HG03439 (cell line): ENCODE data around the gene CUBN.
A peak's percentile ranks its signal among the peaks of the same experiment; 100 is the strongest.
"Not testable (repeated sequence)": the region's sequence is repeated elsewhere in the genome, so short reads cannot be mapped to it uniquely, and the experiment has no call there.

Source experiments
- ATAC-seq: cut with Tn5 transposase; IDR thresholded peaks from one replicate; pipeline ENCODE4 v1.9.1; 2021; ENCODE audit warnings: mild to moderate bottlenecking, moderate library complexity; ENCODE audit not compliant: unreplicated experiment

CUBN gene

DNA sequence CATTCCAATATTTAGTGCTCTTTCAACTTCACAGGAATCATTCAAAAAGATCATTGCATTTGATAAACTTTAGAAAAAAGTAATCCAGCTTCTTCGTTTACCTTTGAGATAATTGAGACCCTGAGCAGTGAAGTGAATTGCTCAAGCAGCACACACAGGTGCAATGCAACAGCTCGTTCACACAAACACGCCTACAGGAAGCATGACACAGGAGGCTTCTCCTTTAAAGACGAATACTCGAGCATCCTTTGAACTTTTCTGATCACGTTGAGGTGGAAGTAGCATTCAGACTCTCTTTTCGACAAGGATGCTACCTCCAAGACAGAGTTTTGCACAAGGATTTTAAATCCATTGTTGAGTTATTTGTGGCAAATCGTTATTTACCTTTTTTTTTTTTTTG is 294.4 kb downstream of the CUBN start:
- ATAC-seq, result no peak

GRCh38 chr10:16832351-16833080 is 297.1 kb downstream of the CUBN start:
- ATAC-seq, result no peak

GRCh38 chr10:16828701-16829175 is 300.9 kb downstream of the CUBN start:
- no peak for ATAC-seq

DNA sequence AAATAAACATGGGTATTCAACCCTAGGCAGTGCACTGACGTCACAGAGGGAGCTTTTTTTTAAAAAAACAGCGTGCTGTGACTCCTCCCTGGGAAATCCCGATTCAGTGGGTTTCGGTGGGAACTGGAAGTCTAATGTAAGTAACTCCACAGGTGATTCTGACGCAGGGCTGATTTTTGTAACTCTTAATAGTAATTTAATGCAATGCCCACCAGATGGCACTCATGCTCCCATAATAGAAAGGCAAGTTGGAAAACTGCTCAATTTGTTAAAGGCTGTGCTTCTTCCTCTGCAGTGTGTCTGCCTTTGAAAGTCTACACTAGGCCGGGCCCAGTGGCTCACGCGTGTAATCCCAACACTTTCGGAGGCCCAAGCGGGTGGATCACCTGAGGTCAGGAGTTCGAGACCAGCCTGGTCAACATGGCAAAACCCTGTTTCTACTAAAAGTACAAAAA is 301.5 kb downstream of the CUBN start:
- ATAC-seq, result peak; percentile 87

DNA sequence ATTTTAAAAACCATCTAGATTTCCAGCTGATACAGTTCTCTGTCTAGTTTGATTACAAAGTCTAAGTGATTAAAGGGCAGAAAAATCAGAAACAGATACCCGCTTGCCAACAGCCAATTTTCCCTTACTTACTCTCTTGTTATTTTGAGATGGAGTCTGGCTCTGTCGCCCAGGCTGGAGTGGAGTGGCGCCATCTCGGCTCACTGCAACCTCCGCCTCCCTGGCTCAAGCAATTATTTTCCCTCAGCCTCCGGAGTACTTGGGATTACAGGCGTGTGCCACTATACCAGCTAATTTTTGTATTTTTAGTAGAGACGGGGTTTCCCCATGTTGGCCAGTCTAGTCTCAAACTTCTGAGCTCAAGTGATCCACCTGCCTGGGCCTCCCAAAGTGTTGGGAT is 302.1 kb downstream of the CUBN start:
- not testable (repeated sequence) for ATAC-seq

- ATAC-seq, result no peak
Observed at GRCh38 chr10:16822726-16823360, 306.8 kb downstream of the CUBN start.

DNA sequence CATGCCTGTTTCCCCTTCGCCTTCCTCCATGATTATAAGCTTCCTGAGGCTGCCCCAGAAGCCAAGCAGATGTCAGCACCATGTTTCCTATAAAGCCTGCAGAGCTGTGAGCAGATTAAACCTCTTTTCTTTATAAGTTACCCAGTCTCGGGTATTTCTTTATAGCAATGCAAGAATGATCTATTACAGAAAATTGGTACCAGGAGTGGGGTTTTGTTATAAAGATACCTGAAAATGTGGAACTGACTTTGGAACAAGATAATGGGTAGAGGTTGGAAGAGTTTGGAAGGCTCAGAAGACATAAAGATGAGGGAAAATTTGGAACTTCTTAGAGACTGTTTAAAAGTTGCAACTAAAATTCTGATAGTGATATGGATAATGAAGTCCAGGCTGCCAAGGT is 307.6 kb downstream of the CUBN start:
- ATAC-seq, result no peak

- ATAC-seq, result no peak
Observed at GRCh38 chr10:16820421-16820820, 309.2 kb downstream of the CUBN start.

- ATAC-seq, result no peak
Observed at GRCh38 chr10:16820018-16820417, 309.6 kb downstream of the CUBN start.

DNA sequence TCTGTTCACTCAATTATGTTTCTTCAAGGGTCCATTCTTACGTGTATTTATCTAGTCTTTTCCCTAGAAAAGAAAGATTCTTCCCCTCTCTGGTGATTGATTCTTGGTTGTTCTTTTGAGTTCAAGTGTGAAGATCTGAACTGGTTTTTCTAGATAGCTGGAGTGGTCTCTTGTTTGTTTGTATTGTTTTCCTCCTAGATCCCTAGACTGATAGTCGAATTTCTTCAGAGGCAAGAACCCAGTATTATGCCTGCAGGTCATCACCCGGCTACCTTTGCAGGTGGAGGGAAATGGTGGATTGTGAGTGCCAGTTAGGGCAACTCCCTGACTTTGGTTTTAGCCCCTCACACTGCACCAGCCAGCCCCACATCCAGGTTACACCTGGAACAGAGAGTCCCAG is 310.2 kb downstream of the CUBN start:
- ATAC-seq, result no peak

DNA sequence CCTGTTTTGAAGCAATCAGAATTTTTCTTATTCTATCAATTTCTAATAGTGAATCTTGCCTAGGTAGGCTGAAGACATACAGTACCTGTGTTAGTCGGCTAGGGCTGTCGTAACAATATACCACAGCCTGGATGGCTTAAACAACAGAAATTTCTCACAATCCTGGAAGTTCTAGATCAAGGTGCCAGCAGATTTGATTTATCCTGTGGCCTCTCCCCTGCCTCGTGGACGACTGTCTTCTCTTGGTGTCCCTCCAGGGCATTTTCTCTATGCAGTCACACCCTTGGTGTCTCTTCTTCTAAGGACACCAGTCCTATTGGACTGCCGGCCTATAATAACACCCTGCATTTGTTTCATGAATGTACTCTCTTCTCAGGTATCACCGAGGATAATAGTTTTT is 310.6 kb downstream of the CUBN start:
- ATAC-seq, result no peak

GRCh38 chr10:16817125-16818019 is 312.2 kb downstream of the CUBN start, which contains the start of gene RSU1:
Gene RSU1, minus strand, starts transcription at chr10:16817424. Its CDS starts 343 bp downstream, at chr10:16817081.
- ATAC-seq, result peak; percentile 100

- no peak for ATAC-seq
Observed at GRCh38 chr10:16816830-16817124, 312.8 kb downstream of the CUBN start.

DNA sequence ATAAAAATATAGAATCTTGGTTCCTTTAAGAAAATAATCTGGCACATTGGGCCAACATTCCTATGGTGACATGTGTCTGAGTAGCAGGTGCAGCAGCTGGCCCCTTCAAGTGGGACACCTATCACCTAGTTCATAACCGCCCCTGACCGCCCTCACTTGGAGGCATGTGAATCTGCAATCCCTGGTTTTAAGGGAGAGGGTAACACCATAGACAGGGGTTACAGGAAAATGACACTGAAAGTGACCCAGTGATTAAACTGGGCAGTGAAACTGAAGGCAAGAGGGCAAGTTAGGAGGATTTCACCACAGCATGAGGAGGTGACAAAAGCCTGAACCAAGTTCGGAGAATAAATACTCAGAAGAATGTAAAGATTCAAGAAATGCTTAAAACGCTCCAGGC is 313.4 kb downstream of the CUBN start:
- ATAC-seq, result no peak

DNA sequence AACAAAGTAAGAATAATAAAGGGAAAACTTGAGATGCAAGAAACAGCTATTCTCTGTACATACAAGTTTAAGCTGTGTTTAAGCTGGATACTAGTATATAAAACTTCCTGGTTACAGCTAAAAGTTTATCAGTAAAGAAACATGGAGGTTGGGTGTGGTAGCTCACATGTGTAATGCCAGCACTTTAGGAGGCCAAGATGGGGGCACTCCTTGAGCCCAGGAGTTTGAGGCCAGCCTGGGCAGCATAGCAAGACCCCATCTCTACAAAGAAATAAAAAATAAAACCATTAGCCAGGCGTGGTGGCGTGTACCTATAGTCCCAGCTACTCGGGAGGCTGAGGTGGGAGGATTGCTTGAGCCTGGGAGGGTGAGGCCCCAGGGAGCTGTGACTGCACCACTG is 315.6 kb downstream of the CUBN start:
- ATAC-seq, result no peak

GRCh38 chr10:16812676-16813075 is 316.9 kb downstream of the CUBN start:
- ATAC-seq, result no peak

GRCh38 chr10:16811765-16812164 is 317.8 kb downstream of the CUBN start:
- no peak for ATAC-seq

DNA sequence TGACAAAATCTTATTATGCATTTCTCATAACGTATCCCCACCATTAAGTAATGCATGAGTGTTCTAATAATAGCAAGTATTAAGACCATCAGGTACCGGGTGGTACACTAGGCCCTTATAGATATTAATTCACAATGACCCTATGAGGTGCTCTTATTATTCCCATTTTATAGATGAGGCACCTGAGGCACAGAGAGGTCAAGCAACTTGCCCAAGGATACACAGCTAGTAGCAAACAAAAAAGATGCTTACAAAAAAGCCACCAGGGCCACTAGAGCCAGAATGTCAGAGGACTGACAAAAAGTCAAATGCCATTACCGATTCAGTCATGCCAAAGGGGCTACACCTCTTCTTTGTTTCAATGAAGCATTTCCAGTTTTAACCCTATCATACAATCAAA is 318.3 kb downstream of the CUBN start:
- no peak for ATAC-seq

GRCh38 chr10:16809074-16809718 is 320.4 kb downstream of the CUBN start:
- peak; percentile 80 for ATAC-seq

DNA sequence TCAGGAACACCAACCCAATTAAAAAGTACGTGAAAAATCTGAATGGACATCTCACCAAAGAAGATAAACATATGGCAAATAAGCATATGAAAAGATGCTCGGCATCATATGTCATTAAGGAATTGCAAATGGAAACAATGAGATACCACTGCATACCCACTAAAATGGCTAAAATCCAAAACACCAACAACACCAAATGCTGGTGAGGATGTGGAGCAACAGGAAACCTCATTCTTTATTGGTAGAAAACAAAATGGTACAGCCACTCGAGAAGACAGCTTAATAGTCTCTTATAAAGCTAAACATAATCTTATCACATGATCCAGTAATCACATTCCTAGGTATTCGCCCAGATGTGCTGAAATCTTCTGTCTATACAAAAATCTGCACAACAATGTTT is 325.5 kb downstream of the CUBN start:
- no peak for ATAC-seq

GRCh38 chr10:16803464-16803863 is 326.1 kb downstream of the CUBN start:
- ATAC-seq, result no peak
